GOT3 (cell line): ENCODE measurements around the gene RNF208.

Source experiments
- DNase-seq: peaks from one replicate; lab custom pipeline; 2025; ENCODE audit warnings: mixed read lengths; lab: John Stamatoyannopoulos, UW

The RNF208 gene

DNA sequence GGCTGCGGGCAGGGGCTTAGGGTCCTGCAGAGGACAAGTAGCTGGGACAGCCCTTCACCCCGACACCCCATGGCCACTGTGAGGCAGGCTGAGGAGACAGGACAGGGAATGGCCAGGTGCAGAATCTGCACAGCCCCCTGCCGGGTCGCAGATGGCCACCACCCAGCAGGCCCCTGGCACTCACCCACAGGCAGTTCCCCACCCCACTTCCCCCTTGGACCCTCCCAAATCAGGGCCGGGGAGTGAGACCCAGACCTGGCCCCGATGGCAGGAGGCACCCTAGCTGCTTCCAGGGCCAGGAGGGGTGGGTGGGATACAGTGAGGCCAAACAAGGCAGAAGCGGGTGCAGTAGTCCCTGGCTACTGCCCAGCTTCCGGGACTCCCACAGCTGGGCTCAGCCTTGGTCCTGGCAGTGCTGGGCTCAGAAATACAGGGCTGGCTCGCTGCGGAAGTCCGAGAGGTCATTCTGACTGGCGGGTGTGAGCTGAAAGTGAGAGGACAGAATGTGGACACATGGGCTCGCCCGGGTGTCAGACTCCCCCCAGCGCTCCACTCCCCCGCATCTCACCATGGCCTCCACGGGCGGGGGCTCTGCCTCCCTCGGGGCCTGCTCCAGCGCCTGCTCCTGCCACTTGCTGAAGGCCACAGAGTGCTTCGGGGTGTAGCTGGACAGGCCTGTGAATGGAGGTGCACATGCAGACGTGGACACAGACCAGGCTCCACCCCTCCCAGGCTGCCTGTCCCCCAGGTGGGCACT lies 30.2 kb downstream of the RNF208 start:
- DNase-seq: no peak

DNA sequence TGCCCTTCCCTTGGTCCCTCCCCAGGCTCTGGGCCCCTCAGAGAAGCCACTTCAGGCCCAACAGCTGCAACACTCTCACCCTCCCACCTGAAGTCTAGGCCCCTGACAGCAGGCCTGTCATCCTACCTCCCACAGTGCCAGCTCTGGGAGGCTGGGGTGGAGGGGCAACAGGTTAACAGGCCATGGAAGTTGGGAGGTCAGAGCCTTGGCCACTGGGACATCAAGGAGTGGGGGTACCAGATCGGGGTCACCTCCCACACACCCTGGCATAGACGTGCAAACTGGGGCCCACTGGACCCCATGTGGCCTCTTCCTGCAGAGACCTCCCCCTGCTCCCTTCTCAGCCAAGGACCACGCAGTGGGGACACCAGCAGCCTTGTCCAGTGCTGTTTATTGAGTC lies 30.8 kb downstream of the RNF208 start:
- no peak for DNase-seq

GRCh38 chr9:137190315-137190856 lies 31.7 kb downstream of the RNF208 start:
- no peak for DNase-seq

GRCh38 chr9:137189297-137190295 lies 32.4 kb downstream of the RNF208 start:
- DNase-seq: no peak

GRCh38 chr9:137188490-137189296 lies 33.3 kb downstream of the RNF208 start, which contains the start of the genes ANAPC2 and SSNA1:
ANAPC2 (minus strand) TSS chr9:137188560; CDS start chr9:137188532, 28 bp downstream.
SSNA1 (plus strand) TSS chr9:137188676; CDS start chr9:137188727, 51 bp downstream.
- peak; percentile 81 for DNase-seq

DNA sequence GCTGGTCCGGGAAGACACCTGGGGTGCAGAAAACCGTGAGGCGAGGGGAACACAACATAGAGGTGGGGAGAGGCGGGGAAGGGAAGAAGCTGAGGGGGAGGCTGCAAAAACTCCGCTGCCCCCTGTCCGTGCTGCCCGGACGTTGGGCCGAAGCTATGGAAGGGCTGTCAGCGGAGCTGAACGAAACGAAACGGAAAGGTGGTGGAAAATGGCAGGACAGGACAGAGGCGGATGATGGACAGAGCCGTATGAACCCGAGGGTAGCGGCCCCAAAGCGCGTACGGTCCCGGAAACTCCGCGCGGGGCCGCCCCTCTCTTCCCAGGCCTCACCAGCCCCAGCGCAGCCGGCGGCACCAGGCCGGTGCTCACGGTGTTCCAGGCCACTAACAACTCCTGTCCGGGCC lies 34.0 kb downstream of the RNF208 start:
- DNase-seq: no peak

GRCh38 chr9:137187386-137187785 lies 34.7 kb downstream of the RNF208 start:
- DNase-seq: no peak

DNA sequence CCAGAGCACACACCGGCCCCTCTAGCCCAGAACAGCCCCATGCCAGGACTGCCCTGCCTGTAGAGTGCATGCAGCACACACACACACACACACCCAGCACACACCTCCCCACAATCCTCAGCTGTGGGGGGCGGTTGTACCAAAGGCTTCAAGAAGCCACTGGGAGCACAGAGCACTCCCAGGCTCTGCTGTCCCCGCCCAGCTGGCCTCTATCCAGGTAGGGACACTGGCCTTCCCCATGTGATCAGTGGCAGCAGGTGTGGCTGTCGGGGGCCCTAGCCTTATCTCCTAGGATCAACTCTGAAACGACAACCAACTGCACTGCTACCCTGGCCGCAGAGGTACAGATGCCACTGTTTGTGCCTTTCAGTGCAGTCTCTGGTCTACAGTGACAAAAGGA lies 35.7 kb downstream of the RNF208 start:
- DNase-seq: no peak

- no peak for DNase-seq
Measured at GRCh38 chr9:137185921-137186320, 36.1 kb downstream of the RNF208 start.

GRCh38 chr9:137184881-137185660 lies 37.0 kb downstream of the RNF208 start:
- no peak for DNase-seq

GRCh38 chr9:137183980-137184595 lies 38.0 kb downstream of the RNF208 start:
- DNase-seq: no peak

GRCh38 chr9:137182836-137183235 lies 39.2 kb downstream of the RNF208 start:
- DNase-seq: no peak

GRCh38 chr9:137181680-137182079 lies 40.4 kb downstream of the RNF208 start:
- no peak for DNase-seq

DNA sequence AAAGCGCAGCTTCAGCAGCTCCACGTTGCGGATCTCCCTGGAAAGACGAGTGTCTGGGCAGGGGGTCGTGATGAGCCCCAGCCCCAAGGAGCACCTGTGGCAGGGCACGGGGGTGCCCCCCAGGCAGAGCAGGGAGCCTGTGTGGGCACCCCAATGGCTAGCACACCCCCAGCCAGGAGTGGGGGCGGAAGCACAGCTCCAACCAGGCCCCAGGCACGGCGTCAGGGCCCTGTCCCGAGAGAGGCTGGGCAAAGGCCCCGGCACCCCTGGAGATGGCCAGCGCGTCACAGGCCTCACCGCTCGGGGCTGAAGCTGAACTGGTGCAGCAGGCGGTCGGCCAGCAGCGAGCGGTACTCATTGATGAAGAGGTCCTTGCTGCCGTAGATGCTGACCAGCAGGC lies 41.5 kb downstream of the RNF208 start:
- no peak for DNase-seq

DNA sequence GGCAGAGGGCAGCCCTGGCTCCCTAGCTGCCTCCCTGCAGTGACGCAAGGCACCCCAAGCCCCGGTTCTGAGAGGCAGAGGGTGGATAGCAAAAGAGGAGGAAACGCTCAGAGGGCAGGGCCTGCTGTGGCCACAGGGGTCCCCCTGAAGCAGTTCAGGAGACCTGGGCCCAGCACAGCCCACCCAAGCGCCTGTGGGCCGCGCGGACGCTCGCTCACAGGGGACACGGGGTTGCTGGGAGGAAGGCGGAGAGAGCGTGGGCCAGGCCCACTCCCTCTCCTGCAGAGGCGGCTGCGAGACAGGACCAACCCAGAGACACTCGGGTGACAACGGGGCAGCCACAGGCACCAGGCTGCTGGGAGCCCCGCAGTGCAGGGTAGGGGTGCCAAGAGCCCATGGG lies 42.3 kb downstream of the RNF208 start:
- no peak for DNase-seq

DNA sequence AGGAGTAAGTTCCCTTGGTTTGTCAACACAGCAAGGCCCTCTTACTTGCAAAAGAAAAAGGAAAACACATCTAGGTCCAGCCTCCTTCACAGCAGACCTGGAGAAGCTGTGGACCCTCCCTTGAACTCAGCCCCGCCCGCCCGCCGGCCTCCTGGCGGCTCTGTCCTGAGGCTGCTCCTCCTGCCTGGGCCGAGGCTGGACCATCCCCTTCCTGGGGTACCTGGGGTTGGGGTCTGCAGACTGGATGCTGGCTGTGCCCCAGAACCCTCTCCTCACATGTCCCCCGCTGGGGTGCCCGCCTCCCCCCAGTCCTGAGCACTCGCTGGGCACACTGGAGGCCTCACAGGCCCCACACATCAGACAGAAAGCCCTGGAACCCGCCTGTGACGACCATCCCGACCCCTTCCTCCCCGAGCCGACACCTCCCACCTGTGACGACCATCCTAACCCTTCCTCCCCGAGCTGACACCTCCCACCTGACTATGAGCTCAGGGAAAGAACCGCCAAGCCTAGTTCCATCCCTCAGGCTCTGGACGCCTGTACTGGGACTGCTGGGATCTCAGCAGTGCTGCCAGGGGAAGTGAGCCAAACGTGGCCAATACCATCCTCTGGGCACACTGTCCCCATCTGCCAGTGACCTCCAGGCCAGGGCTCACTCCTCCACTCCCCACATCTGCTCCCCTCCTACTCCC lies 43.0 kb downstream of the RNF208 start:
- no peak for DNase-seq

DNA sequence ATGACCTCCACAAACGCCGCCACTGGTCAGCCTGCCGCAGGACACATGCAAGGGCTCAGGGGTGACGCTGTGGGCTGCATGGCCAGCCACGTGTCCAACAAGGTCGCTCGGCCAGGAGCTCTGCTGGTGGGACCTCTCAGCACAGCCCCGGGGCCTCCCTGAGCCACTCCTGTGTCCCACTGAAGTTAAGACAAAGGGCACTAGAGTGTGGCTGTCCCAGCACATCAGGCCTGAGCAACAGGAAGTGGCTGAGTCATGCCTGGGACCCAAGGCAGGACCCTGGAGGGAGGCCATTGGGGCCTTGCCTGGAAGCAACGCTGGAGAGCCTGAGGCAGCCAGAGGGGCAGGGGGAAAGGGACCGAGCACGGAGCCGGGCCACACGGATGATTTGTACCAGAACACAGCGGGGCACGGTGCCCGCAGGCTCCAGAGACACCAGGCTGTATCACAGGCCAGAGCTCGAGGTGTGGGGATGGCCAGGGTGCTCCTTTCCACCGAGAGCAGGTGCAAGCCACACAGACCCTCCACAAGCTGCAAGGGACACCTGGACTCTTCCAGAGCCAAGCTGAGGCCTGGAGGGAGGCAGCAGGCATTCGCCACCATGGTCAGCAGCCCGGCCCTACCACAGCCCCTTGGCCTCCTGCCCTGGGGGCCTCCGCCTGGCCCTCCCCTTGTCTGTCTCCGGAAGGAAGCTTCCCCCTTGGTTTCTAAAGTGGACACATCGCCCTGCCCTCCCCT lies 43.7 kb downstream of the RNF208 start:
- no peak for DNase-seq

DNA sequence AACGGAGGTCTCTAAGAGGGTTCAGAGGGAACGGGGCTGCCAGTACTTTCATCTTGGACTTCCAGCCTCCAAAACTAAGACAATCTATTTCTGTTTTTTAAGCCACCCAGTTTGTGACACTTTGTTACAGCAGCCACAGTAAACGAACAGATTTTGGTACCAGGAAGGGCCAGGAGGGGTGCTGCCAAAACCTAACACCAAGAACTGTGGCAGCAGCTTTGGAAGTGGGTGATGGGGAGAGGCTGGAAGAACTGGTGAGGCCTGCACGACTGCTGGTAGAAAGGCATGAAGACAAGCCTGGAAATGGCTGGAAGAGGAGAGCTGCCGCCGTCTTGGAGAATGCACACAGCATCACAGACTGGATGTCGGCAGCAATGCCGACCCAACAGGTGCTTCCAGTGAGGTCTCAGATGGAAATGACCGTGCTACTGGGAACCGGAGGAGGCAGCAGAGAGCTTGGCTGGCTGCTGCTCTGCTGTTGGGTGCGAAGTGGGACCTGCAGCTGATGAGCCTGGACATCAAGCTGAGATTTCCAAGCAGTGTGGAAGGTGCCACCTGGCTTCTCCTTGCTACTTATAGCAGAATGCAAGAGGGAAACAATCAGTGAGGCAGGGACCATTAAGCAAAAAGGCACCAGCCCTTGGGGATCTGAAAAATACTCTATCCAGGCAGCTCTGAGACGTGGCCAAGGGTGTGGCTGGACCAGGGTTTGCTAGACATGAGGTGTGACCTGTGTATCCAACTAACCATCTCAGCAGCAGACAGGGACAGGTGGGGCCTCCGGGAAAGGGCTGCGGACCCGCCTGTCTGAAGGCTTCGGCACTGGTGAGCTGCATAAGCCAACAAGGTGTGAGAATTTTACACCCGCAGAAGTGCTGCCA lies 45.5 kb downstream of the RNF208 start:
- DNase-seq: no peak
